SK-N-SH (cell line): Measurements from ENCODE around the gene MSANTD7. TPM values are rescaled to one million over a fixed set of nuclear protein-coding genes. Genes with fewer than 3 reads are reported as not detected.

ENCODE experiments used
- CTCF ChIA-PET: fragments of 300-600, 350-600 bp; formaldehyde crosslinking; extraction: SDS; loops from one replicate; lab custom pipeline; 2021; lab: Yijun Ruan, JAX
- POLR2A ChIA-PET: fragments of 350-600 bp; sonication (Branson Sonifier 250); formaldehyde crosslinking; extraction: SDS; loops from one replicate; lab custom pipeline; 2020; ENCODE audit warnings: antibody characterized with exemption, inconsistent platforms; lab: Yijun Ruan, JAX
- DNase-seq: peaks from one replicate; pipeline ENCODE4 v3.0.0; 2012
- H2AFZ ChIP-seq: fragments of 200-600 bp; sonication (generic); 2 replicates; pipeline ENCODE4 v1.8.1; 2016; ENCODE audit warnings: antibody characterized with exemption, mild to moderate bottlenecking, low read depth
- H3F3A ChIP-seq: fragments of 200-600 bp; sonication (generic); replicated peaks from 2 replicates; pipeline ENCODE3; 2016; ENCODE audit warnings: antibody characterized with exemption, mild to moderate bottlenecking; ENCODE audit not compliant: insufficient read depth
- H3K27ac ChIP-seq, 2 experiments: fragments of 200-500 bp in 1 of 2; fragments of 200-600 bp in 1 of 2; sonication (Bioruptor generic) in 1 of 2; sonication (generic), shearing (Covaris generic) in 1 of 2; 2 replicates each; pipeline versions ENCODE4 v1.5.1 to v1.6.1; 2014 to 2016; ENCODE audit warnings: low read depth in 2 of 2, inconsistent platforms in 1 of 2, low read length in 1 of 2, mild to moderate bottlenecking in 1 of 2, mixed read lengths in 1 of 2
- H3K27me3 ChIP-seq: fragments of 200-600 bp; sonication (generic), shearing (Covaris generic); 2 replicates; pipeline ENCODE4 v1.6.1; 2016; ENCODE audit warnings: mixed run types; ENCODE audit not compliant: insufficient read depth
- H3K36me3 ChIP-seq, 2 experiments: fragments of 200-500 bp in 1 of 2; fragments of 200-600 bp in 1 of 2; sonication (Bioruptor generic) in 1 of 2; sonication (generic) in 1 of 2; replicated peaks in 1 of 2; 2 replicates each; pipeline versions ENCODE3 to v1.5.1; 2014 to 2016; ENCODE audit warnings: low read length in 1 of 2, mild to moderate bottlenecking in 1 of 2; ENCODE audit not compliant: insufficient read depth in 2 of 2, control insufficient read depth in 1 of 2
- H3K4me1 ChIP-seq, 2 experiments: fragments of 200-500 bp in 1 of 2; fragments of 200-600 bp in 1 of 2; sonication (Bioruptor generic) in 1 of 2; sonication (generic), shearing (Covaris generic) in 1 of 2; 2 replicates each; pipeline versions ENCODE4 v1.5.1 to v1.6.1; 2014 to 2016; ENCODE audit warnings: low read depth in 1 of 2, low read length in 1 of 2, mixed run types in 1 of 2; ENCODE audit not compliant: insufficient read depth in 2 of 2, control insufficient read depth in 1 of 2
- H3K4me2 ChIP-seq: fragments of 200-600 bp; sonication (generic), shearing (Covaris generic); 2 replicates; pipeline ENCODE4 v1.6.1; 2017; ENCODE audit warnings: mixed run types
- H3K4me3 ChIP-seq, 2 experiments: fragments of 200-500 bp in 1 of 2; fragments of 200-600 bp in 1 of 2; sonication (Bioruptor generic) in 1 of 2; sonication (generic), shearing (Covaris generic) in 1 of 2; 2 replicates each; pipeline versions ENCODE4 v1.5.1 to v1.8.1; 2014 to 2016; ENCODE audit warnings: low read depth in 2 of 2, inconsistent platforms in 1 of 2, low read length in 1 of 2, mild to moderate bottlenecking in 1 of 2, mixed read lengths in 1 of 2, moderate library complexity in 1 of 2
- H3K79me2 ChIP-seq: fragments of 200-600 bp; sonication (generic); 2 replicates; pipeline ENCODE4 v1.8.1; 2017; ENCODE audit warnings: mild to moderate bottlenecking; ENCODE audit not compliant: insufficient read depth
- H3K9ac ChIP-seq: fragments of 200-600 bp; sonication (generic); 2 replicates; pipeline ENCODE4 v1.6.1; 2017; ENCODE audit warnings: mixed run types
- H3K9me2 ChIP-seq: fragments of 200-600 bp; sonication (generic); 2 replicates; pipeline ENCODE4 v1.6.1; 2017; ENCODE audit warnings: mixed run types
- H3K9me3 ChIP-seq: fragments of 200-600 bp; sonication (generic); 2 replicates; pipeline ENCODE4 v1.6.1; 2017; ENCODE audit warnings: mixed run types, mild to moderate bottlenecking, moderate library complexity
- H4K20me1 ChIP-seq: fragments of 200-600 bp; sonication (generic); 2 replicates; pipeline ENCODE4 v1.6.1; 2017; ENCODE audit warnings: mild to moderate bottlenecking, mixed run types; ENCODE audit not compliant: insufficient read depth
- CTCF ChIP-seq: fragments of 200-600 bp; sonication (generic); IDR thresholded peaks from 2 replicates; pipeline ENCODE4 v1.6.1; 2017; ENCODE audit warnings: antibody characterized with exemption, mild to moderate bottlenecking, moderate library complexity
- ELF1 ChIP-seq: IDR thresholded peaks from 2 replicates; pipeline ENCODE4 v1.4.0; 2012
- FOSL2 ChIP-seq: IDR thresholded peaks from 2 replicates; pipeline ENCODE4 v1.4.0; 2012; ENCODE audit warnings: low read depth, mild to moderate bottlenecking, moderate library complexity, borderline replicate concordance
- FOXM1 ChIP-seq: IDR thresholded peaks from 2 replicates; pipeline ENCODE4 v1.4.0; 2012; ENCODE audit warnings: low read depth, mild to moderate bottlenecking
- GABPA ChIP-seq: IDR thresholded peaks from 2 replicates; pipeline ENCODE4 v1.4.0; 2012; ENCODE audit warnings: low read depth, mild to moderate bottlenecking
- IRF3 ChIP-seq: fragments of 150-350 bp; IDR thresholded peaks from 2 replicates; pipeline ENCODE4 v1.6.1; 2016; ENCODE audit warnings: mild to moderate bottlenecking, low read depth, low read length
- JUND ChIP-seq: IDR thresholded peaks from 2 replicates; pipeline ENCODE4 v1.4.0; 2012
- MAX ChIP-seq: IDR thresholded peaks from 2 replicates; pipeline ENCODE4 v1.4.0; 2012; ENCODE audit warnings: low read depth
- NFIC ChIP-seq: IDR thresholded peaks from 2 replicates; pipeline ENCODE4 v1.4.0; 2012; ENCODE audit warnings: borderline replicate concordance
- NRF1 ChIP-seq: IDR thresholded peaks from 2 replicates; pipeline ENCODE4 v1.6.1; 2012; ENCODE audit warnings: low read depth, mild to moderate bottlenecking, low read length
- POLR2AphosphoS5 ChIP-seq: IDR thresholded peaks from 2 replicates; pipeline ENCODE4 v1.6.1; 2012; ENCODE audit warnings: low read depth, low read length
- RAD21 ChIP-seq: IDR thresholded peaks from 2 replicates; pipeline ENCODE4 v1.6.1; 2012; ENCODE audit warnings: mild to moderate bottlenecking, low read length
- REST ChIP-seq: IDR thresholded peaks from 2 replicates; pipeline ENCODE4 v1.6.1; 2012; ENCODE audit warnings: mild to moderate bottlenecking, low read depth, low read length, moderate library complexity
- RFX5 ChIP-seq: IDR thresholded peaks from 2 replicates; pipeline ENCODE4 v1.6.1; 2012; ENCODE audit warnings: mild to moderate bottlenecking, improper control_type of control experiment, low read length
- RXRA ChIP-seq: IDR thresholded peaks from 2 replicates; pipeline ENCODE4 v1.4.0; 2012; ENCODE audit warnings: low read depth, mild to moderate bottlenecking, borderline replicate concordance
- SIN3A ChIP-seq: IDR thresholded peaks from 2 replicates; pipeline ENCODE4 v1.6.1; 2012; ENCODE audit warnings: low read depth, mild to moderate bottlenecking, low read length, moderate library complexity, borderline replicate concordance
- TCF12 ChIP-seq: IDR thresholded peaks from 2 replicates; pipeline ENCODE4 v1.4.0; 2012
- USF1 ChIP-seq: IDR thresholded peaks from 2 replicates; pipeline ENCODE4 v1.4.0; 2012; ENCODE audit warnings: low read depth, borderline replicate concordance
- USF2 ChIP-seq: fragments of 150-350 bp; IDR thresholded peaks from 2 replicates; pipeline ENCODE4 v1.6.1; 2017; ENCODE audit warnings: antibody characterized with exemption, low read length, low read depth, borderline replicate concordance
- YY1 ChIP-seq: IDR thresholded peaks from 2 replicates; pipeline ENCODE4 v1.4.0; 2012; ENCODE audit warnings: low read depth, mild to moderate bottlenecking
- ZBTB33 ChIP-seq: IDR thresholded peaks from 2 replicates; pipeline ENCODE4 v1.4.0; 2012; ENCODE audit warnings: low read depth, borderline replicate concordance
- WGBS: methylation state at CpG from one replicate; pipeline ENCODE4 v1.1.6; 2017; ENCODE audit warnings: low lambda C conversion rate; 5-methylcytosine and 5-hydroxymethylcytosine counted together
- polyA plus RNA-seq, 3 experiments: library from polyadenylated mRNA; depleted of rRNA; stranded (reverse); fragments of >200 nt; gene quantifications; 2 replicates each; pipeline ENCODE4 v1.2.3, GENCODE V29; 2012

Gene MSANTD7
- polyA plus RNA-seq (2012; rRNA removed), result 3.2 and 3.9 TPM in 2 replicates
- 3.6 and 3.7 TPM in 2 replicates for polyA plus RNA-seq (2012; cell fraction: cytosol; rRNA removed)
- polyA plus RNA-seq (2012; cell fraction: nucleus; rRNA removed), result 3.5 and 6.1 TPM in 2 replicates

- peaks cover 41% of the 10 kb centered on the region for H3K79me2 ChIP-seq
- H3K27me3 ChIP-seq, result no peaks in the 10 kb centered on the region
- H3K9ac ChIP-seq, result peak within 1 kb of the TSS; percentile 92
- CTCF ChIA-PET, result interaction anchor here (0.8 to 2.9 kb wide), 8 partner anchors 11 to 341 kb away, joined by 3 to 17 read pairs (median 6); partner anchors contain the start of gene SUV39H2
- H3K27ac ChIP-seq, result peak within 1 kb of the TSS; percentile 81 to 93
- H3K9me2 ChIP-seq, result no peaks in the 10 kb centered on the region
- no peaks in the 10 kb centered on the region for H3K9me3 ChIP-seq
- no peaks in the 10 kb centered on the region for H4K20me1 ChIP-seq
- POLR2A ChIA-PET, result interaction anchor here (0.7 to 3.1 kb wide), 10 partner anchors 11 to 1980 kb away, joined by 3 to 36 read pairs (median 4); partner anchors contain the start of genes DCLRE1C, MEIG1, RSU1 and SUV39H2
- H2AFZ ChIP-seq, result peak within 1 kb of the TSS; percentile 92
- H3K4me1 ChIP-seq, result peaks cover 0 to 7% of the 10 kb centered on the region in 2 experiments; a peak in 1 of 4 replicates
- 2% methylated on average over 17 of the region's 72 CpGs for whole genome bisulfite sequencing
- no peaks in the 10 kb centered on the region for H3F3A ChIP-seq
- peaks cover 29 to 30% of the 10 kb centered on the region in 2 experiments for H3K36me3 ChIP-seq
- peak within 1 kb of the TSS; percentile 93 to 99 for H3K4me3 ChIP-seq
- peak within 1 kb of the TSS; percentile 88 for H3K4me2 ChIP-seq
- peak; percentile 97 for DNase-seq
- TF ChIP-seq IRF3 (peak; percentile 49), USF1 (no peak), POLR2AphosphoS5 (peak; percentile 63), GABPA (peak; percentile 77), RFX5 (peak; percentile 99), NFIC (no peak), FOSL2 (no peak), ELF1 (peak; percentile 76), ZBTB33 (peak; percentile 91; the same call in 1 of the 2 replicates), RAD21 (no peak), CTCF (no peak), MAX (no peak; the same call in none of the 2 replicates), TCF12 (no peak), SIN3A (peak; percentile 15; the same call in 1 of the 2 replicates), FOXM1 (no peak), USF2 (no peak), NRF1 (peak; percentile 96), RXRA (no peak), YY1 (peak; percentile 63; the same call in 1 of the 2 replicates), REST (no peak), JUND (no peak)
Measured at GRCh38 chr10:14837757-14838581, at the start of gene MSANTD7, which contains the start of the genes CDNF and HSPA14. MSANTD7 (plus strand) TSS chr10:14838306; CDS start chr10:14842285, 3,979 bp downstream. CDNF (minus strand) TSS chr10:14838037; CDS start chr10:14837946, 91 bp downstream. HSPA14 (plus strand) TSS chr10:14838306; CDS start chr10:14838403, 97 bp downstream.
